OCI-LY1 (cell line): ENCODE measurements around the gene CACNG1.

ENCODE experiments used
- CTCF ChIP-seq: fragments of 200-600 bp; sonication (generic), shearing (Covaris generic); IDR thresholded peaks from 2 replicates; pipeline ENCODE4 v1.5.1; 2017; ENCODE audit warnings: mild to moderate bottlenecking, antibody characterized with exemption, low read length, moderate library complexity, mixed read lengths
- EZH2 ChIP-seq: fragments of 200-600 bp; sonication (generic), shearing (Covaris generic); IDR thresholded peaks from 2 replicates; pipeline ENCODE4 v1.8.0; 2017; ENCODE audit warnings: borderline replicate concordance, mixed run types, mild to moderate bottlenecking, antibody characterized with exemption, low read length, moderate library complexity, mixed read lengths

GRCh38 chr17:67040652-67041051, 3.7 kb upstream of the CACNG1 start:
- TF ChIP-seq CTCF, result no peak
- no peak for TF ChIP-seq EZH2
